Neural progenitor cell (in vitro differentiated cells): ENCODE measurements around the gene HABP2. TPM values are rescaled to one million over a fixed set of nuclear protein-coding genes. Genes with fewer than 3 reads are reported as not detected.

Experiments
- DNase-seq: peaks from one replicate; pipeline ENCODE4 v3.0.0-alpha.2; 2016; ENCODE audit warnings: low spot score
- H2AFZ ChIP-seq: fragments of 200-600 bp; sonication (generic); replicated peaks from 2 replicates; pipeline ENCODE4 v1.6.1; 2016; ENCODE audit warnings: antibody characterized with exemption
- H3F3A ChIP-seq: fragments of 200-600 bp; sonication (generic); 2 replicates; pipeline ENCODE4 v1.6.1; 2016; ENCODE audit warnings: antibody characterized with exemption, low read depth
- H3K27ac ChIP-seq: fragments of 200-600 bp; sonication (generic); 2 replicates; pipeline ENCODE4 v1.5.1; 2016; ENCODE audit warnings: mild to moderate bottlenecking
- H3K27me3 ChIP-seq: fragments of 200-600 bp; sonication (generic); 2 replicates; pipeline ENCODE4 v1.6.1; 2016; ENCODE audit warnings: mild to moderate bottlenecking, moderate library complexity
- H3K36me3 ChIP-seq: fragments of 200-600 bp; sonication (generic); 2 replicates; pipeline ENCODE4 v1.5.1; 2016
- H3K4me1 ChIP-seq: fragments of 200-600 bp; sonication (generic); 2 replicates; pipeline ENCODE4 v1.6.1; 2016; ENCODE audit warnings: mixed run types
- H3K4me2 ChIP-seq: fragments of 200-600 bp; sonication (generic); 2 replicates; pipeline ENCODE4 v1.6.1; 2016
- H3K4me3 ChIP-seq: fragments of 200-600 bp; sonication (generic); 2 replicates; pipeline ENCODE4 v1.5.1; 2016
- H3K79me2 ChIP-seq: fragments of 200-600 bp; sonication (generic); 2 replicates; pipeline ENCODE4 v1.6.1; 2016; ENCODE audit warnings: low read depth
- H3K9ac ChIP-seq: fragments of 200-600 bp; sonication (generic); 2 replicates; pipeline ENCODE4 v1.6.1; 2016
- H3K9me3 ChIP-seq: fragments of 200-600 bp; sonication (generic); 2 replicates; pipeline ENCODE4 v1.5.1; 2016; ENCODE audit warnings: low read depth
- H4K20me1 ChIP-seq: fragments of 200-600 bp; sonication (generic); 2 replicates; pipeline ENCODE4 v1.6.1; 2016; ENCODE audit warnings: low read depth
- H3K27ac Mint-ChIP-seq: 3 replicates; pipeline ENCODE4 v1.8.0; 2021; ENCODE audit warnings: mixed read lengths
- H3K27me3 Mint-ChIP-seq: 2 replicates; pipeline ENCODE4 v1.8.0; 2022; ENCODE audit warnings: low read depth, mild to moderate bottlenecking, inconsistent platforms, moderate library complexity, mixed read lengths; ENCODE audit not compliant: insufficient read depth
- H3K36me3 Mint-ChIP-seq: 3 replicates; pipeline ENCODE4 v1.8.0; 2021; ENCODE audit warnings: mixed read lengths
- H3K4me1 Mint-ChIP-seq: 3 replicates; pipeline ENCODE4 v1.8.0; 2021; ENCODE audit warnings: mixed read lengths
- H3K4me3 Mint-ChIP-seq: 3 replicates; pipeline ENCODE4 v1.8.0; 2021; ENCODE audit warnings: mild to moderate bottlenecking, moderate library complexity, mixed read lengths
- H3K9me3 Mint-ChIP-seq: 3 replicates; pipeline ENCODE4 v1.8.0; 2020; ENCODE audit warnings: mixed read lengths
- CTCF ChIP-seq: fragments of 200-600 bp; sonication (generic); IDR thresholded peaks from 2 replicates; pipeline ENCODE4 v1.5.1; 2017; ENCODE audit warnings: antibody characterized with exemption, mild to moderate bottlenecking
- EZH2 ChIP-seq: fragments of 200-600 bp; sonication (generic); IDR thresholded peaks from 2 replicates; pipeline ENCODE4 v1.6.1; 2017; ENCODE audit warnings: antibody characterized with exemption, mild to moderate bottlenecking, moderate library complexity
- EZH2phosphoT487 ChIP-seq: fragments of 200-600 bp; sonication (generic); IDR thresholded peaks from 2 replicates; pipeline ENCODE4 v1.6.1; 2017; ENCODE audit warnings: antibody characterized with exemption
- total RNA-seq: library from RNA; depleted of rRNA; stranded (reverse); fragments of >200 nt; gene quantifications from 2 replicates; pipeline ENCODE4 v1.2.3, GENCODE V29; 2015; ENCODE audit warnings: low replicate concordance

HABP2 gene
- total RNA-seq, 1 donor from 2014 or later: not detected

- Mint-ChIP-seq H3K36me3 (no peaks in the 10 kb centered on the region), H3K4me1 (peaks cover 5% of the 10 kb centered on the region), H3K9me3 (no peaks in the 10 kb centered on the region), H3K27ac (no peak overlapping the region), H3K27me3 (peaks cover 5% of the 10 kb centered on the region), H3K4me3 (no peak overlapping the region)
- TF ChIP-seq EZH2 (no peak), CTCF (no peak), EZH2phosphoT487 (no peak)
- H4K20me1 ChIP-seq: no peaks in the 10 kb centered on the region
- no peaks in the 10 kb centered on the region for H3F3A ChIP-seq
- no peaks in the 10 kb centered on the region for H3K36me3 ChIP-seq
- H3K79me2 ChIP-seq: no peaks in the 10 kb centered on the region
- H3K4me3 ChIP-seq: no peak overlapping the region
- no peak overlapping the region for H2AFZ ChIP-seq
- no peak overlapping the region for H3K9ac ChIP-seq
- no peaks in the 10 kb centered on the region for H3K27me3 ChIP-seq
- no peak for DNase-seq
- H3K4me2 ChIP-seq: no peak overlapping the region
- no peaks in the 10 kb centered on the region for H3K4me1 ChIP-seq
- no peak overlapping the region for H3K27ac ChIP-seq
- no peaks in the 10 kb centered on the region for H3K9me3 ChIP-seq
These were observed 32.6 kb upstream of the HABP2 start for GRCh38 chr10:113520261-113520660.

DNA sequence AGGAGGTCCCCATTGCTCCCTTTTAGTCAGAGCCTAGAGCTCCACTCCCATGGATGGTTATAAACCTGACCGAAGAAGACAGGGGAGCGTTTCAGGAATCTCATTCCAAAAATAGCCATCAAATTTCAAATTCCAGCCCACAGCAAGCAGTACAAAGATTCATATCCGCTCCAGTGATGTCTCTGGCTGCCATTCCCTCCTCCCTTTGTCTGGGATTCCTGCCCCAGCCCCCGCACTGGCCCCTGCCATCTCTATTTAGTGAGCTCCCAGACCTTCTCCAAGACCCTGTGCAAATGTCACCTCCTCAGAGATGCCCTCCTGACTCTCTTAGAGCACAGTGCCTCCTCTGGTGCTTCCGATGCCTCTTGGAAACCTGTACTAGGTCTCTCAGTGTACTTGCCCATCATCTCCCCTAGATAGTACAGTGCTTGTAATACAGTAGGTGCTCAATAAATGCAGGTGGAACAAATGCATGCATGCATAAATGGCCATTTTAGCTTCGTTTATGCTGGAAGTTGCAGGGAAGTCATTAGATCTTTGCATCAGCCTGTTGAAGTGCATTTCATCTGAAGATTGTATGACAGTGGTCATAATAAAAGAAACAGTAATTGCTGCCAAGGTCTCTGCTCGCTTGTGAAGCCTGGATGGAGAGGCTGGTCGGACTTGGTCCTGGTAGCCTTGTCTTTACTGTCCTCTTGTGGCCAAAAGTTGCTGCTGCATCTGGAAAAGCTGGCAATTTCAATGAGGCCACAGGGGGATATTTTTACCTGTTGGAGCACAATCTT is 32.0 kb upstream of the HABP2 start:
- H3K27me3 Mint-ChIP-seq: peaks cover 5% of the 10 kb centered on the region
- H3K36me3 Mint-ChIP-seq: no peaks in the 10 kb centered on the region
- H3K9me3 Mint-ChIP-seq: no peaks in the 10 kb centered on the region
- no peak overlapping the region for H2AFZ ChIP-seq
- H3K27me3 ChIP-seq: no peaks in the 10 kb centered on the region
- no peaks in the 10 kb centered on the region for H3K4me1 ChIP-seq
- TF ChIP-seq EZH2phosphoT487: no peak
- no peak for TF ChIP-seq EZH2
- TF ChIP-seq CTCF: peak; percentile 96
- H4K20me1 ChIP-seq: no peaks in the 10 kb centered on the region
- peak; percentile 77 for DNase-seq
- H3K36me3 ChIP-seq: no peaks in the 10 kb centered on the region
- no peak overlapping the region for H3K9ac ChIP-seq
- H3K27ac ChIP-seq: no peak overlapping the region
- H3K4me3 ChIP-seq: no peak overlapping the region
- H3K27ac Mint-ChIP-seq: no peak overlapping the region
- H3K4me2 ChIP-seq: no peak overlapping the region
- H3K4me3 Mint-ChIP-seq: no peak overlapping the region
- no peaks in the 10 kb centered on the region for H3K9me3 ChIP-seq
- H3K4me1 Mint-ChIP-seq: peaks cover 5% of the 10 kb centered on the region
- no peaks in the 10 kb centered on the region for H3K79me2 ChIP-seq
- H3F3A ChIP-seq: no peaks in the 10 kb centered on the region

- Histone ChIP-seq H3K4me2 (no peak overlapping the region), H2AFZ (no peak overlapping the region), H3K27me3 (no peaks in the 10 kb centered on the region), H3K4me3 (no peak overlapping the region), H3K4me1 (no peaks in the 10 kb centered on the region), H3F3A (no peaks in the 10 kb centered on the region), H3K9ac (no peak overlapping the region), H3K36me3 (no peaks in the 10 kb centered on the region), H3K9me3 (no peaks in the 10 kb centered on the region), H3K79me2 (no peaks in the 10 kb centered on the region), H4K20me1 (no peaks in the 10 kb centered on the region), H3K27ac (no peak overlapping the region)
- no peak overlapping the region for H3K4me3 Mint-ChIP-seq
- no peak for DNase-seq
- no peaks in the 10 kb centered on the region for H3K9me3 Mint-ChIP-seq
- H3K4me1 Mint-ChIP-seq: peaks cover 5% of the 10 kb centered on the region
- no peaks in the 10 kb centered on the region for H3K36me3 Mint-ChIP-seq
- TF ChIP-seq CTCF: no peak
- no peak for TF ChIP-seq EZH2
- TF ChIP-seq EZH2phosphoT487: no peak
- H3K27ac Mint-ChIP-seq: no peak overlapping the region
- peaks cover 5% of the 10 kb centered on the region for H3K27me3 Mint-ChIP-seq
These were observed 31.4 kb upstream of the HABP2 start for GRCh38 chr10:113521475-113521795.
